ENCODE results near the gene FAM177A1.
"Not testable (repeated sequence)": the region's sequence is repeated elsewhere in the genome, so short reads cannot be mapped to it uniquely, and the experiment has no call there.

DNA sequence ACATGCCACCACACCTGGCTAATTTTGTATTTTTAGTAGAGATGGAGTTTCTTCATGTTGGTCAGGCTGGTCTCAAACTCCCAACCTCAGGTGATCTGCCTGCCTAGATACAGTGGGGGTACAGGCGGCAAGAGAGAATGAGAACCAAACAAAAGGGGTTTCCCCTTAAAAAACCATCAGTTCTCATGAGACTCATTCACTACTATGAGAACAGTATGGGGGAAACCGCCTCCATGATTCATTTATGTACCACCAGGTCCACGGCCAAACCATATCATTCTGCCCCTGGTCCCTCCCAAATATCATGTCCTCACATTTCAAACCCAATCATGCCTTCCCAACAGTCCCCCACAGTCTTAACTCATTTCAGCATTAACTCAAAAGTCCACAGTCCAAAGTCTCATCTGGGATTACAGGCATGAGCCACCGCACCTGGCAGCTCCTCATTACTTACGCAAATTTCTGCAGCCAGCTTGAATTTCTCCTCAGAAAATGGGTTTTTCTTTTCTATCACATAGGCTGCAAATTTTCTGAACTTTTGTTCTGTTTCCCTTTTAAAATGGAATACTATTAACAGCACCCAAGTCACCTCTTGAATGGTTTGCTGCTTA lies 11.0 kb upstream of the FAM177A1 start:
- TF ChIP-seq TAF1, POLR2A, POLR2AphosphoS5, POU2F2, SPI1 (IDR thresholded peaks at IDR 0.05; ENCODE audit: low read depth, low read length): not testable (repeated sequence)
